Activated CD4-positive, alpha-beta T cell treated with anti-CD3 and anti-CD28 coated beads, Interleukin-2, amount 50 U/mL, for 24 hours (primary cell): Measurements from ENCODE around the gene HECTD2.

Experiments
- DNase-seq, 2 donors: peaks; one replicate each; pipeline ENCODE4 v3.0.0-alpha.2; 2020; ENCODE audit warnings: low read depth in 1 of 2, low spot score in 1 of 2

HECTD2 gene

DNA sequence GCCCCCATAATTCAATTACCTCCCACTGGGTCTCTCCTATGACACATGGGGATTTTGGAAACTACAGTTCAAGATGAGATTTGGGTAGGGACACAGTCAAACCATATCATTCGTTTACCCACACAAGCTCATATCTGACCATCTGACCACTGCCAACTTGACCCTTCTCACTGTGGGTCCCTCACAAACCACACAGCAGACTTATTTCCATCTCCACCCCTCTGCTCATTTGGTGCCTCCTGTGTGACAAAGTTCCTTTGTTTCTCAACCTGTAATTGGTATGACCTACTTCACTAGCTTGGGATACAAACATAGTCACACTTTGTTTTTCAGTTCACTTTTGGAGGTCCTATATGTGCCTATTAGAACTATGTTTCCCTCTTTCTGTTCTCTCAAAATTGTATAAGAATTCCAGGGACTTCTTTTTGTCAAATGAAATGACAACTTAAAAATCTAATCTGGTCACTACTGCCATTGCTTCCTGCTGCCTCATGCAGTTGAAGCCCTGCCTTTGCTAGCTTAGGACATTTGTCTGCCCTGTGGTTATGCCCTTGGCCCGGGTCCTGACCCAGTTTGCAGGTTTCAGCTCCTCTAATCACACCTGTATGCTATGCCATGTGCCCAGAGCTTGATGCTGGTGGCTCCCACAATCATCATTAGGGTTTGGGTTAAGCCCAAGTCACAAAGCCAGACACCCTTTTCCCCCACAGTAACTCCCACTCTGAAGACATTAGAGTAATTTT, 152.9 kb downstream of the HECTD2 start:
- no peak for DNase-seq

DNA sequence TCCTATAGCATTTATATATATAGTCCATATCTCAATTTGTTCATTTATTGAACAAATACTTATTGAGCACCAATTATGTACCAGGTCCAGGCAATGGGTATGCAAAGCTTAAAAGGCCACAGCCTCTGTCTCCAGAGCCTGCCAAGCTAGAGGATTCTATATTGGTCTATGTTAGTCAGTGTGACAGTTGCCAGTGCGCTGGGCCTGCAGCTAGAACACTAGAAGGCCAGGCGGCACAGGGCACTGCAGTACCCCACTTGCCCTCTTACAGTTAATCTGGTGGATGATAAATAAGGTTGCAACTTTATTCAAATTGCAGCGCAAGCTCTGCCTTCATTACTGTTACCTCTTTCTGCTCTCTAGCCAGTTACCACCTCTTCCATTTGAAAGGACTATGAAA, 153.9 kb downstream of the HECTD2 start:
- no peak for DNase-seq
